HCT116 (cell line): ENCODE measurements around the gene SELENOS.

ENCODE experiments used
- EZH2 ChIP-seq: fragments of 200-600 bp; sonication (generic); IDR thresholded peaks from 2 replicates; pipeline ENCODE4 v1.6.1; 2017; ENCODE audit warnings: antibody characterized with exemption, mixed run types
- EZH2phosphoT487 ChIP-seq: fragments of 200-600 bp; IDR thresholded peaks from 2 replicates; pipeline ENCODE4 v1.6.1; 2018; ENCODE audit warnings: antibody characterized with exemption, borderline replicate concordance
- POLR2A ChIP-seq: IDR thresholded peaks from 2 replicates; pipeline ENCODE4 v1.7.0; 2011; ENCODE audit warnings: borderline replicate concordance; ENCODE audit not compliant: insufficient read depth, insufficient read length; ENCODE audit errors: extremely low read depth
- SP1 ChIP-seq: IDR thresholded peaks from 2 replicates; pipeline ENCODE4 v1.6.1; 2012; ENCODE audit warnings: low read depth
- TF ChIP-seq, protein P1 (sequence below), 3 experiments: fragments of 200-600 bp in 1 of 3; sonication (generic) in 1 of 3; IDR thresholded peaks in 2 of 3; conservative IDR thresholded peaks in 1 of 3; 2 replicates each; pipeline ENCODE4 v1.5.1; 2012 to 2017; ENCODE audit warnings: low read depth in 2 of 3, low read length in 2 of 3, antibody characterized with exemption in 1 of 3, borderline replicate concordance in 1 of 3, control low read depth in 1 of 3, mild to moderate bottlenecking in 1 of 3, mixed read lengths in 1 of 3, mixed run types in 1 of 3, moderate library complexity in 1 of 3; ENCODE audit not compliant: insufficient read depth in 1 of 3
- TF ChIP-seq, protein P2 (sequence below): IDR thresholded peaks from 2 replicates; pipeline ENCODE4 v1.6.1; 2012; ENCODE audit warnings: low read depth

DNA sequence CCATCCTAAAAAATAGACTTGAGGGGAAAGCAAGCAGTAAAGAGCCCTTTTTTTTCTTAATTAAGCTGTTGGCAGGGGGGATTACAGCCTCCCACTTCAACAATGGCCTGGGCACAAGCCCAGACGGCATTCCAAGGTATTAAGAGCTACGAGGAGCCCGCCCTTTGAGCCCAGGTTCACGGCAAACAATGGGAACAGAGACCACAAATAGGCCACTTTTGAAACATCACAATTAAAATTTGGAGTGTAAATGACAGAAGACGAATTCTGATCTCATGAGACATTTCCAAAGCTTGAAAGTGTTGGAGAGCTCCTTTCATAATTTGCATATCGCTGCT lies 34.3 kb downstream of the SELENOS start:
- TF ChIP-seq EZH2phosphoT487 (no peak), POLR2A (no peak), SP1 (no peak), EZH2 (no peak)
- TF ChIP-seq, protein P1, sequence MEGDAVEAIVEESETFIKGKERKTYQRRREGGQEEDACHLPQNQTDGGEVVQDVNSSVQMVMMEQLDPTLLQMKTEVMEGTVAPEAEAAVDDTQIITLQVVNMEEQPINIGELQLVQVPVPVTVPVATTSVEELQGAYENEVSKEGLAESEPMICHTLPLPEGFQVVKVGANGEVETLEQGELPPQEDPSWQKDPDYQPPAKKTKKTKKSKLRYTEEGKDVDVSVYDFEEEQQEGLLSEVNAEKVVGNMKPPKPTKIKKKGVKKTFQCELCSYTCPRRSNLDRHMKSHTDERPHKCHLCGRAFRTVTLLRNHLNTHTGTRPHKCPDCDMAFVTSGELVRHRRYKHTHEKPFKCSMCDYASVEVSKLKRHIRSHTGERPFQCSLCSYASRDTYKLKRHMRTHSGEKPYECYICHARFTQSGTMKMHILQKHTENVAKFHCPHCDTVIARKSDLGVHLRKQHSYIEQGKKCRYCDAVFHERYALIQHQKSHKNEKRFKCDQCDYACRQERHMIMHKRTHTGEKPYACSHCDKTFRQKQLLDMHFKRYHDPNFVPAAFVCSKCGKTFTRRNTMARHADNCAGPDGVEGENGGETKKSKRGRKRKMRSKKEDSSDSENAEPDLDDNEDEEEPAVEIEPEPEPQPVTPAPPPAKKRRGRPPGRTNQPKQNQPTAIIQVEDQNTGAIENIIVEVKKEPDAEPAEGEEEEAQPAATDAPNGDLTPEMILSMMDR (IDR thresholded peaks at IDR 0.05 in 2 of 3, conservative IDR thresholded peaks at IDR 0.05 in 1 of 3; ENCODE audit: borderline replicate concordance in 1 of 3, insufficient read depth in 1 of 3, low read depth in 2 of 3, low read length in 2 of 3), result no peak
- TF ChIP-seq, protein P2, sequence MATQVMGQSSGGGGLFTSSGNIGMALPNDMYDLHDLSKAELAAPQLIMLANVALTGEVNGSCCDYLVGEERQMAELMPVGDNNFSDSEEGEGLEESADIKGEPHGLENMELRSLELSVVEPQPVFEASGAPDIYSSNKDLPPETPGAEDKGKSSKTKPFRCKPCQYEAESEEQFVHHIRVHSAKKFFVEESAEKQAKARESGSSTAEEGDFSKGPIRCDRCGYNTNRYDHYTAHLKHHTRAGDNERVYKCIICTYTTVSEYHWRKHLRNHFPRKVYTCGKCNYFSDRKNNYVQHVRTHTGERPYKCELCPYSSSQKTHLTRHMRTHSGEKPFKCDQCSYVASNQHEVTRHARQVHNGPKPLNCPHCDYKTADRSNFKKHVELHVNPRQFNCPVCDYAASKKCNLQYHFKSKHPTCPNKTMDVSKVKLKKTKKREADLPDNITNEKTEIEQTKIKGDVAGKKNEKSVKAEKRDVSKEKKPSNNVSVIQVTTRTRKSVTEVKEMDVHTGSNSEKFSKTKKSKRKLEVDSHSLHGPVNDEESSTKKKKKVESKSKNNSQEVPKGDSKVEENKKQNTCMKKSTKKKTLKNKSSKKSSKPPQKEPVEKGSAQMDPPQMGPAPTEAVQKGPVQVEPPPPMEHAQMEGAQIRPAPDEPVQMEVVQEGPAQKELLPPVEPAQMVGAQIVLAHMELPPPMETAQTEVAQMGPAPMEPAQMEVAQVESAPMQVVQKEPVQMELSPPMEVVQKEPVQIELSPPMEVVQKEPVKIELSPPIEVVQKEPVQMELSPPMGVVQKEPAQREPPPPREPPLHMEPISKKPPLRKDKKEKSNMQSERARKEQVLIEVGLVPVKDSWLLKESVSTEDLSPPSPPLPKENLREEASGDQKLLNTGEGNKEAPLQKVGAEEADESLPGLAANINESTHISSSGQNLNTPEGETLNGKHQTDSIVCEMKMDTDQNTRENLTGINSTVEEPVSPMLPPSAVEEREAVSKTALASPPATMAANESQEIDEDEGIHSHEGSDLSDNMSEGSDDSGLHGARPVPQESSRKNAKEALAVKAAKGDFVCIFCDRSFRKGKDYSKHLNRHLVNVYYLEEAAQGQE, result no peak
